Right ventricle myocardium superior (tissue), 1 donor: ENCODE measurements around the gene EPB41L3. TPM values are rescaled to one million over a fixed set of nuclear protein-coding genes. Genes with fewer than 3 reads are reported as not detected.
"Not testable (repeated sequence)": the region's sequence is repeated elsewhere in the genome, so short reads cannot be mapped to it uniquely, and the experiment has no call there.

ENCODE experiments used
- ATAC-seq: fragments of 200-7000 bp; cut with Tn5 transposase; one replicate; pipeline ENCODE4 v1.9.1; 2020; ENCODE audit warnings: mild to moderate bottlenecking; ENCODE audit not compliant: poor library complexity
- DNase-seq: peaks from one replicate; pipeline ENCODE4 v3.0.0-alpha.2; 2020
- intact Hi-C: fragments of 100-400 bp; cut with DNase I; formaldehyde crosslinking; loops from one replicate; pipeline ENCODE4 v1.11.2; 2022
- total RNA-seq: library from RNA; stranded (reverse); fragmentation: NEBNext Ultra II Directional; extraction: Animal tissue kit (Norgen Biotek cat#: 25700); gene quantifications from one replicate; pipeline ENCODE4 v1.2.1, GENCODE V29; 2021
- donor health status: DM: no; HTN: yes; CAD: no; lungs with severe emphysema.

EPB41L3 gene
- total RNA-seq, 1 donor from 2014 or later, result 6.8 TPM

DNA sequence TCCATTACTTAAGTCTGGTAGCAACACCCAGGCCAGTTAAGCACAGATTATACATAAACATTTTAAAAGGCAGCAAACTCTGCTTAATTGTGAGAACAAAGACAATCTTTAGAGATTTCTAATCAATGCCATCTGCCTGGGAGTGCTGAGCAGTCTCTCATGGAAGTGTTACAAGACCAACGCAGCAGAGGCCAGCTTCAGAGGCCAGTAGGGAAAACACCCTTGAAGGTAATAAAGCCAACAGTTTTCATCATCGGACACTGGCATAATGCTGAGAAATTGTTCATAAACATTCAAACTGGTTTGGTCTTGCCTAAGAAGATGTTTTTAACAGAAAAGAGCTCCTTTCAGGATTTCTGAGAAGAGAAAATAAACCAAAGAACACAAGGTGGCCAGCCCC lies 35.0 kb downstream of the EPB41L3 start:
- intact Hi-C loops, result no loop called here
- ATAC-seq, result no peak

GRCh38 chr18:5507756-5508155 lies 36.0 kb downstream of the EPB41L3 start:
- intact Hi-C loops, result no loop called here
- DNase-seq (no peak), ATAC-seq (no peak)

More for the DNA sequence above, 35.0 kb downstream of the EPB41L3 start:
- DNase-seq, result no peak

DNA sequence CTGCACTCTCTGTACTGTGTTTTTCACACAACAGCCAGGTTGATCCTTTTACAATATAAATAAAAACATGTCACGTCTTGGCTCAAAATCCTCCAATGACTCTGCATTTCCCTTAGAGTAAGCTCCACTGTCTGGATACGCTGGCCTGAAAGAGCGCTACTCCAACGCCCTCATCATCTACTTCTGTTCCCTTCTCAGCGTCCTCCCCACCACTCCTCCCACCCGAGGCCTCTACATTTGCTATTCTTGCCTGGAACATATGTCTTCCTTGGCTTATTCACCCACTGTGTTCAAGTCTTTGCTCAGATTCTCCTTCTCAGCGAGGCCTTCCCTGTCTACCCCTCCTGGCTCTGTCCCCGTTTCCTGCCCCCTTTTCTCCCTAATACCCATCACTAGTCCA lies 37.6 kb downstream of the EPB41L3 start:
- DNase-seq (no peak), ATAC-seq (no peak)
- intact Hi-C loops, result no loop called here

- ATAC-seq, result no peak
- DNase-seq, result no peak
- intact Hi-C loops, result no loop called here
These were observed 40.1 kb downstream of the EPB41L3 start for GRCh38 chr18:5503740-5504139.

DNA sequence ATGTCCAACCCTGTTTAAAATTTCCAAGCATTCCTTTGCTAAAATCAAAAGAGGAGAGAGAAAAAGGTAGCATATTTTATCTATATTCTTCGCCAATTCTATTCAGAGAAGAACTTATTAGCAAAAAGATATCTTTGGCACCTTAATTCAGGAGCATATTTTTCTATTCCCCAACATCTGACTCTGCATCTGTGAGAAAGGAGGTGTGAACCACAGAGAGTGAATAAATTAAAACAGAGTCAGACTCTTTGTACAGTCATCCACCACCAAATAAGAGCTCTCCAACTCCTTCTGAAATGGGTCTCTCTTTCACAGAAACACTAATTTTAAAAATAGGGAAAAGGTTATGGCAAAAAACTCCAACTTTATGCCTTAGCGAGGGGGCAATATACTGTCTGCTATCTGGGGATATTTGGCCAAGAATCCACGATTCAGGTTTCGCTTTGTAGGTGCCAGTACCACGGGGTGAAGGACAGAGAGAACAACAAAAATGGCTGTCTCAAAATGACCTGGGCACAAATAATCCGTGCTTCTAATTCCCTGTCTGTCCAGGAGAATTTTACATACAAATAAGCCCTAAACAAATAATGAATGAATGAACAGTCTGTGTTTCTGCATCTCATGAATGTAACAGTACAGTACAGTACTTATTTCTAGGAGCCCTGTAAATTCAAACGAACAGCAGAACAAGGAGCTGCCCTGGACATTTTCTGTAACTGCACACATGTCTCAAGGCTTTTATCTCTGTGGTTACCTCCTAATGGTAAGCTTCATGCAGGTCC lies 43.4 kb downstream of the EPB41L3 start:
- intact Hi-C loops, result no loop called here
- ATAC-seq, result no peak
- DNase-seq, result no peak

DNA sequence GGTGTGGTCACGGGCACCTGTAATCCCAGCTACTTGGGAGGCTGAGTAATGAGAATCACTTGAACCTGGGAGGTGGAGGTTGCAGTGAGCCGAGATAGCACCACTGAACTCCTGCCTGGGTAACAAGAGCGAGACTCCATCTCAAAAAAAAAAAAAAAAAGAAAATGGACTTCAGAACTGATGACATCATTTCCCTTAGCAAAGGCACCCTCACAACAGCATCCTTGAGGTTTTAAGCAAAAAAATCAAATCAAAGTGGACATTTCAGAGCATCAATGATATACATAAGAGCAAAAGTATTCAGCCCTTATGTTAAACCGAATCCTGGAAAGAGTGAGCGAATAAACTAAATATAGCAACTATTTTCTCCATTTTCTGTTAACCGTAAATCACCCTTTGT lies 45.3 kb downstream of the EPB41L3 start:
- ATAC-seq (no peak), DNase-seq (no peak)
- intact Hi-C loops, result no loop called here

DNA sequence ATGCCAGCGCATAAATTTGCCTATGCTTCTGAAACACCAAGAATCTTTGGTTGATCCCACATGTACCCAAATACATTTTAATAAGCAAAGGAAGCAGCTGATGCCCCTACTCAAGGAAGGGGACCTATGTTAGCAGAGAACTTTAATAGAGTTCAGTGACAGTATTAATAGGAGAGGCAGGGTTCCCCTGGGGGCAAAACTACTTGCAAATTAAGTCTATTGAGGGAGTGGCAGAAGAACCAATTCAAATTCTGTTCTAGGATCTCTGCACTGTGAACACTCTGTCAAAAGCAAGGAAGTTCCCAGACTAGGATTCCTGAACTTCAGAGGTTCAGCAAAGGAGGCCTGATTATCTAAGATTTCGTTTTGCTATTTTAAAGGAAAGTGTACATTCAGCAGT lies 47.5 kb downstream of the EPB41L3 start:
- ATAC-seq (no peak), DNase-seq (no peak)
- intact Hi-C loops, result no loop called here

DNA sequence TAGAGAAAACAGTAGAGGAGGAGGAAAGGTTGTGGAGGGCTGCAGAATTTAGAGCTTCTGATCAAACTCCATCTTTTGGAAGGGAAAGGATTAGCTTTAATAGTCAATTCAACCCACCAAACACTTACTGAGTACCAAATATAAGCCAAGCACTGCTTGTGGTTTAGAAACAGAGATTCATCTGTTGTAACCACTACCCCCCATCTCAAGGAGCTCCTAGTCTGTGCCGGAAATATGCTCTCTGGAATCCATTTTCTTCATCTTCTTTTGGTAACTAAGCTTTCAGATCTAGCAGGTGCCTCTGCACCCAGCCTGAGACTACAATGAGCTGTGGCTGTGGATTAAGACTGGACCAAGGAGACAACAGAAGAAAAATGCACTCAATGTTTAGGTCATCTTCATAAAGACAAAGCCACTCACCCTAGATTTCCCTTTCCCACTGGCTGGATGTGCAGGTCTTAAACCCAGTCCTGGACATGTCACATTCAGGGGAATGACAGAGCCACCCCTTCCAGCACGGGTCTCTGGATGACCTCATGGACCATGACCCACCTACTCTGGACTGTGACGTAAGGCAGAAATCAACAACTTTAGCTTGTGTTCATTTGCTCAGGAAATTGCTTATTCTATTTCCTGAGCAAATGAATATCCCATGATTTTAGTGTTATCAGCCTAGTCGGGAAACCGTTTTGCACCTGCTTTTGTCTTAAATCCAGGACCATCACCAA lies 52.9 kb downstream of the EPB41L3 start:
- intact Hi-C loops, result no loop called here
- DNase-seq (no peak), ATAC-seq (no peak)

DNA sequence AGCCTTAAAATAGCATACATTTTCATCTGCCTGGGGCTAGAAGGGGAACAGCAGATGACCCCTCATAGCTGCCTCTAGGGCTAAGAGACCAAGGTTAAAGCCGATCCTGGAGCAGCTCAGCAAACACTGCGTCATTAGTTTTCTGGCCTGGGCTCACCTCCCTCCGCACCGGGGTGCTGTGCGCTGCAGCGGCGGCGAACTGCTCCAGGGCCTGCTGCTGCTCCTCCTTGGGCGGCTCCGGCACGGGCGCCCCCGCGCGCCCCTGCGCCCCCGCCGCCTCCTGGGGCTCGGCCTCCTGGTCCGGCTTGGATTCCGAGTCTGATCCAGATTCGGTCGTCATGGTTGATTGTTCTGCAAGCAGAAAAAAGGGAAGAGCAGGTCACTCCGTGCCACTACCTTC lies 55.0 kb downstream of the EPB41L3 start:
- intact Hi-C loops, result no loop called here
- DNase-seq (no peak), ATAC-seq (peak; percentile 70)

- DNase-seq, ATAC-seq, intact Hi-C loops: not testable (repeated sequence)
These were observed 55.8 kb downstream of the EPB41L3 start for GRCh38 chr18:5488044-5488443.

GRCh38 chr18:5484526-5484925 lies 59.3 kb downstream of the EPB41L3 start:
- intact Hi-C loops, result no loop called here
- DNase-seq (no peak), ATAC-seq (no peak)

GRCh38 chr18:5481621-5482020 lies 62.2 kb downstream of the EPB41L3 start:
- intact Hi-C loops, result no loop called here
- DNase-seq (no peak), ATAC-seq (no peak)

GRCh38 chr18:5478261-5478660 lies 65.5 kb downstream of the EPB41L3 start:
- intact Hi-C loops, result no loop called here

GRCh38 chr18:5476961-5477800 lies 66.6 kb downstream of the EPB41L3 start:
- ATAC-seq (no peak), DNase-seq (no peak)
- intact Hi-C loops, result no loop called here

More at GRCh38 chr18:5478261-5478660, 65.5 kb downstream of the EPB41L3 start:
- ATAC-seq (no peak), DNase-seq (no peak)

- ATAC-seq (peak; percentile 51), DNase-seq (no peak)
- intact Hi-C loops, result no loop called here
These were observed 68.5 kb downstream of the EPB41L3 start for GRCh38 chr18:5475267-5475666.

GRCh38 chr18:5469340-5469739 lies 74.5 kb downstream of the EPB41L3 start:
- ATAC-seq (no peak), DNase-seq (no peak)
- intact Hi-C loops, result loop anchor here (10.0 kb wide), 1 partner anchor 75 kb away; the partner anchor contains the start of gene EPB41L3

GRCh38 chr18:5468394-5468793 lies 75.4 kb downstream of the EPB41L3 start:
- intact Hi-C loops, result loop anchor here (10.0 kb wide), 1 partner anchor 76 kb away; the partner anchor contains the start of gene EPB41L3
- DNase-seq (no peak), ATAC-seq (no peak)

DNA sequence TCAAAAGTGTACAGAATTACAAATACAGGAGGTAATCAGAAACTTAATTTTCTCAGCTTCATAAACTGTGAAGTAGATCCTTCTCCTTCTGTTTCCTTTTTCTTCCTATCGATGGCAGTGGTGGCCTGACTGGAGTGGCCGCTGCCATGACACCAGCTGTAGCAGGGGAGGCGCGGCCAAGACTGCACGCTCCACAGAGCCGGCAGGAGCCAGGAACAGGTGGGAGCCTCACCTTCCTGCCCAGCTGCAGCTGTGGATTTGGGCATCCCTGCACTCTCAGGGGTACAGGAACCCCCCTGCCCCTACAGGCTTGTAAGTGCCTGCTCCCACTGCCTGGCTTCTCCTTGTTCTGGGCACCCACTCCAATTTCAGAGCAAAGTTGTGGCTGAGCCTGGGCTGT lies 76.1 kb downstream of the EPB41L3 start:
- ATAC-seq (no peak), DNase-seq (no peak)
- intact Hi-C loops, result loop anchor here (10.0 kb wide), 1 partner anchor 77 kb away; the partner anchor contains the start of gene EPB41L3

- DNase-seq, result no peak
- intact Hi-C loops, result loop anchor here (10.0 kb wide), 1 partner anchor 79 kb away; the partner anchor contains the start of gene EPB41L3
- ATAC-seq, result peak; percentile 33
These were observed 77.5 kb downstream of the EPB41L3 start for GRCh38 chr18:5466256-5466655.
